ENCODE results near the gene GSDMA.

- TF ChIP-seq, protein P1, sequence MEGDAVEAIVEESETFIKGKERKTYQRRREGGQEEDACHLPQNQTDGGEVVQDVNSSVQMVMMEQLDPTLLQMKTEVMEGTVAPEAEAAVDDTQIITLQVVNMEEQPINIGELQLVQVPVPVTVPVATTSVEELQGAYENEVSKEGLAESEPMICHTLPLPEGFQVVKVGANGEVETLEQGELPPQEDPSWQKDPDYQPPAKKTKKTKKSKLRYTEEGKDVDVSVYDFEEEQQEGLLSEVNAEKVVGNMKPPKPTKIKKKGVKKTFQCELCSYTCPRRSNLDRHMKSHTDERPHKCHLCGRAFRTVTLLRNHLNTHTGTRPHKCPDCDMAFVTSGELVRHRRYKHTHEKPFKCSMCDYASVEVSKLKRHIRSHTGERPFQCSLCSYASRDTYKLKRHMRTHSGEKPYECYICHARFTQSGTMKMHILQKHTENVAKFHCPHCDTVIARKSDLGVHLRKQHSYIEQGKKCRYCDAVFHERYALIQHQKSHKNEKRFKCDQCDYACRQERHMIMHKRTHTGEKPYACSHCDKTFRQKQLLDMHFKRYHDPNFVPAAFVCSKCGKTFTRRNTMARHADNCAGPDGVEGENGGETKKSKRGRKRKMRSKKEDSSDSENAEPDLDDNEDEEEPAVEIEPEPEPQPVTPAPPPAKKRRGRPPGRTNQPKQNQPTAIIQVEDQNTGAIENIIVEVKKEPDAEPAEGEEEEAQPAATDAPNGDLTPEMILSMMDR (tag by site-specific recombination; IDR thresholded peaks at IDR 0.05): no peak
- TF ChIP-seq TSHZ1 (tag by site-specific recombination; IDR thresholded peaks at IDR 0.05; ENCODE audit: borderline replicate concordance) (no peak), ZSCAN5A (tag by site-specific recombination; IDR thresholded peaks at IDR 0.05) (no peak)
Observed at GRCh38 chr17:39933912-39934311, 28.9 kb upstream of the GSDMA start.
